ENCODE results near the gene ALX3. TPM values are rescaled to one million over a fixed set of nuclear protein-coding genes. Genes with fewer than 3 reads are reported as not detected.

The ALX3 gene
- total and polyA plus RNA-seq, 10 donors = 0.10 to 0.12 TPM; not detected in 8

GRCh38 chr1:110114173-110114572 lies 43.7 kb upstream of the ALX3 start:
- intact Hi-C loops (cut with DNase I; ENCODE audit: low total_unique reads) = no loop called here
- no peak for DNase-seq
- H3K4me1 ChIP-seq = no peaks in the 10 kb centered on the region
- no peaks in the 10 kb centered on the region for H3K36me3 ChIP-seq
- no peak for TF ChIP-seq POLR2A (IDR thresholded peaks at IDR 0.05)
- no peak for TF ChIP-seq CTCF (IDR thresholded peaks at IDR 0.05 in 8 of 11, conservative IDR thresholded peaks at IDR 0.05 in 3 of 11)
- TF ChIP-seq POLR2AphosphoS5 (IDR thresholded peaks at IDR 0.05) = no peak
- H3K27me3 ChIP-seq (replicated peaks in 1 of 7) = peaks cover 0 to 40% (median 0%) of the 10 kb centered on the region in 7 donors
- 69 to 88% (median 73%) methylated on average over 4 to 5 of the region's 5 CpGs for WGBS, 5 donors
- no peak overlapping the region for H3K4me3 ChIP-seq
- H3K9me3 ChIP-seq = no peaks in the 10 kb centered on the region
- H3K27ac ChIP-seq = no peak overlapping the region

DNA sequence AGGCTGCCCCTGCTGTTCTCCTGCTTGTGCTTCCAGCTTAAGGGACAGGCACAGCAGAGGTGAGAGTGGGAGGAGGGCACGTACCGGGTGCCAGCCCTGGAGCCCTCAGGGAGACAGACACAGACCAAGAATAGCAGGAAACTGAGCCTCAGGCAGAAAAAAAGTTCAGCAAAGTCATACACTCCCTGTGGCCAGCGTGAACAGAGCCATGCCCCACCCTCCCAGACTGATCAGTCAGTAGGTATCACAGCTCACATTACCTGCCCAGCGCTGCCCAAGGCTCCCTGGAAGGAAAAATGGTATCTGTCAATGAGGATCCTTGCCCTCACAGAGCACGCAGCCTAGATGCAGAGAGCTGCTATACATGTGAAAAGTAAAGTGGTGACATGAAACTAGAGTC lies 43.1 kb upstream of the ALX3 start:
- H3K9me3 ChIP-seq = no peaks in the 10 kb centered on the region
- H3K36me3 ChIP-seq = no peaks in the 10 kb centered on the region
- intact Hi-C loops (cut with DNase I; ENCODE audit: low total_unique reads) = no loop called here
- no peak overlapping the region for H3K27ac ChIP-seq
- DNase-seq = no peak
- H3K4me1 ChIP-seq = no peaks in the 10 kb centered on the region
- TF ChIP-seq POLR2AphosphoS5 (IDR thresholded peaks at IDR 0.05) (no peak), POLR2A (IDR thresholded peaks at IDR 0.05) (no peak), CTCF (IDR thresholded peaks at IDR 0.05 in 8 of 11, conservative IDR thresholded peaks at IDR 0.05 in 3 of 11) (no peak)
- H3K27me3 ChIP-seq (replicated peaks in 1 of 7) = peaks cover 0 to 38% (median 0%) of the 10 kb centered on the region in 7 donors
- no peak overlapping the region for H3K4me3 ChIP-seq
- WGBS, 5 donors = 66 to 80% (median 74%) methylated on average over 4 to 5 of the region's 5 CpGs

DNA sequence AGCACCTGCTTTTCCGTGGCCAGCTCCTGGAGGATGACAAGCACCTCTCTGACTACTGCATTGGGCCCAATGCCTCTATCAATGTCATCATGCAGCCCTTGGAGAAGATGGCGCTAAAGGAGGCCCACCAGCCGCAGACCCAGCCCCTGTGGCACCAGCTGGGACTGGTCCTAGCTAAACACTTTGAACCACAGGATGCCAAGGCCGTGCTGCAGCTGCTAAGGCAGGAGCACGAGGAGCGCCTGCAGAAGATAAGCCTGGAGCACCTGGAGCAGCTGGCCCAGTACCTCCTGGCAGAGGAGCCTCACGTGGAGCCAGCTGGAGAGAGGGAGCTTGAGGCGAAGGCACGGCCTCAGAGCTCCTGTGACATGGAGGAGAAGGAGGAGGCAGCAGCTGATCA lies 42.2 kb upstream of the ALX3 start:
- no peaks in the 10 kb centered on the region for H3K36me3 ChIP-seq
- peaks cover 0 to 38% (median 0%) of the 10 kb centered on the region in 7 donors for H3K27me3 ChIP-seq (replicated peaks in 1 of 7)
- H3K4me1 ChIP-seq = no peaks in the 10 kb centered on the region
- TF ChIP-seq POLR2AphosphoS5 (IDR thresholded peaks at IDR 0.05) (no peak), POLR2A (IDR thresholded peaks at IDR 0.05) (no peak), CTCF (IDR thresholded peaks at IDR 0.05 in 8 of 11, conservative IDR thresholded peaks at IDR 0.05 in 3 of 11) (no peak)
- intact Hi-C loops (cut with DNase I; ENCODE audit: low total_unique reads) = no loop called here
- H3K27ac ChIP-seq = no peak overlapping the region
- 74 to 80% (median 79%) methylated on average over 7 to 9 of the region's 9 CpGs for WGBS, 5 donors
- H3K4me3 ChIP-seq = no peak overlapping the region
- DNase-seq = no peak
- no peaks in the 10 kb centered on the region for H3K9me3 ChIP-seq

GRCh38 chr1:110112143-110112542 lies 41.7 kb upstream of the ALX3 start, which contains the start of gene UBL4B:
UBL4B (plus strand) TSS chr1:110112443; CDS start chr1:110112535, 92 bp downstream.
- Histone ChIP-seq H3K27ac (no peak within 1 kb of the TSS), H3K36me3 (no peaks in the 10 kb centered on the region), H3K9me3 (no peaks in the 10 kb centered on the region), H3K4me3 (no peak within 1 kb of the TSS), H3K27me3 (replicated peaks in 1 of 7) (peaks cover 0 to 37% (median 0%) of the 10 kb centered on the region in 7 donors), H3K4me1 (no peaks in the 10 kb centered on the region)
- TF ChIP-seq CTCF (IDR thresholded peaks at IDR 0.05 in 8 of 11, conservative IDR thresholded peaks at IDR 0.05 in 3 of 11) (no peak), POLR2AphosphoS5 (IDR thresholded peaks at IDR 0.05) (no peak)
- no peak for DNase-seq
- 81 to 88% (median 87%) methylated on average over 5 of the region's 5 CpGs for WGBS, 5 donors
- intact Hi-C loops (cut with DNase I; ENCODE audit: low total_unique reads) = no loop called here

Data from spleen (tissue), 11 donors.